HEK293T (cell line): ENCODE measurements around the gene ELMO3.

Source experiments
- CTCF ChIA-PET: fragments of 350-600 bp; formaldehyde crosslinking; extraction: SDS; loops from one replicate; lab custom pipeline; 2021; ENCODE audit warnings: antibody characterized with exemption, inconsistent platforms; lab: Yijun Ruan, JAX
- POLR2A ChIA-PET: fragments of 350-600 bp; formaldehyde crosslinking; extraction: SDS; loops from one replicate; lab custom pipeline; 2020; ENCODE audit warnings: antibody characterized with exemption, inconsistent platforms; lab: Yijun Ruan, JAX
- DNase-seq: peaks from one replicate; pipeline ENCODE4 v3.0.0; 2012; ENCODE audit warnings: mixed read lengths; ENCODE audit errors: extremely low spot score
- ARNT ChIP-seq: fragments of 450-650 bp; IDR thresholded peaks from 2 replicates; pipeline ENCODE4 v1.6.1; 2017; ENCODE audit warnings: mild to moderate bottlenecking
- BHLHE40 ChIP-seq: fragments of 450-650 bp; IDR thresholded peaks from 2 replicates; pipeline ENCODE4 v1.6.1; 2016; ENCODE audit warnings: mild to moderate bottlenecking, moderate library complexity, borderline replicate concordance
- CTBP1 ChIP-seq: fragments of 450-650 bp; IDR thresholded peaks from 2 replicates; pipeline ENCODE4 v1.6.1; 2016; ENCODE audit warnings: borderline replicate concordance
- ELF4 ChIP-seq: fragments of 450-650 bp; IDR thresholded peaks from 2 replicates; pipeline ENCODE4 v1.6.1; 2017; ENCODE audit warnings: antibody characterized with exemption
- FOXA1 ChIP-seq: fragments of 450-650 bp; IDR thresholded peaks from 2 replicates; pipeline ENCODE4 v1.6.1; 2016; ENCODE audit warnings: mild to moderate bottlenecking
- FOXK2 ChIP-seq: fragments of 450-650 bp; IDR thresholded peaks from 2 replicates; pipeline ENCODE4 v1.6.1; 2016; ENCODE audit warnings: mild to moderate bottlenecking
- FOXM1 ChIP-seq: fragments of 450-650 bp; IDR thresholded peaks from 2 replicates; pipeline ENCODE4 v1.6.1; 2017; ENCODE audit warnings: mild to moderate bottlenecking, borderline replicate concordance
- L3MBTL2 ChIP-seq: fragments of 450-650 bp; conservative IDR thresholded peaks from 2 replicates; pipeline ENCODE4 v1.6.1; 2016; ENCODE audit warnings: mild to moderate bottlenecking
- SP1 ChIP-seq: fragments of 450-650 bp; IDR thresholded peaks from 2 replicates; pipeline ENCODE4 v1.6.1; 2017
- SUZ12 ChIP-seq: fragments of 450-650 bp; IDR thresholded peaks from 2 replicates; pipeline ENCODE4 v1.6.1; 2016; ENCODE audit warnings: mild to moderate bottlenecking
- TARDBP ChIP-seq: fragments of 450-650 bp; IDR thresholded peaks from 2 replicates; pipeline ENCODE4 v1.6.1; 2016
- ZNF384 ChIP-seq: fragments of 450-650 bp; IDR thresholded peaks from 2 replicates; pipeline ENCODE4 v1.6.1; 2016
- TF ChIP-seq, protein P1 (sequence below): fragments of 450-650 bp; IDR thresholded peaks from 2 replicates; pipeline ENCODE4 v1.6.1; 2016

ELMO3 gene

DNA sequence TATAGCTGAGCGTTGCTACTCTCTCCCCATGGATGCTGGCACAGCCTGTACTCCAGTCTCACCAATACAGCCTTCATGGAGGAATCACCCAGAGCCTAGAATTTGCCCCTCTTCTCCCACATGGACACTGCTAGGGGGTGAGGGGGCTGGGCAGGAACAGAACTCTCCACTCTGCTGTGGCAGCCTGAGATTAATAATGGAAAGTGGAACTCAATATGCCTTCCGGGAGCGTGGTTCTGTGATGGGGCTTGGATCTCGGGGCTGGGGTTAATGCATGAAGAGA lies 51.1 kb downstream of the ELMO3 start:
- ChIA-PET POLR2A (interaction anchor here (0.9 to 5.3 kb wide), 2 partner anchors 13 to 23 kb away, joined by 4 to 41 read pairs; partner anchors contain the start of gene TMEM208), CTCF (interaction anchor here (2.7 kb wide), 1 partner anchor 11 kb away, joined by 10 read pairs; no protein-coding TSS in a partner anchor)
- TF ChIP-seq FOXM1 (no peak), ZNF384 (no peak), BHLHE40 (no peak), TARDBP (no peak), SUZ12 (no peak), L3MBTL2 (no peak), FOXK2 (no peak), CTBP1 (no peak), FOXA1 (no peak), ARNT (no peak), ELF4 (no peak), SP1 (no peak)
- TF ChIP-seq, protein P1, sequence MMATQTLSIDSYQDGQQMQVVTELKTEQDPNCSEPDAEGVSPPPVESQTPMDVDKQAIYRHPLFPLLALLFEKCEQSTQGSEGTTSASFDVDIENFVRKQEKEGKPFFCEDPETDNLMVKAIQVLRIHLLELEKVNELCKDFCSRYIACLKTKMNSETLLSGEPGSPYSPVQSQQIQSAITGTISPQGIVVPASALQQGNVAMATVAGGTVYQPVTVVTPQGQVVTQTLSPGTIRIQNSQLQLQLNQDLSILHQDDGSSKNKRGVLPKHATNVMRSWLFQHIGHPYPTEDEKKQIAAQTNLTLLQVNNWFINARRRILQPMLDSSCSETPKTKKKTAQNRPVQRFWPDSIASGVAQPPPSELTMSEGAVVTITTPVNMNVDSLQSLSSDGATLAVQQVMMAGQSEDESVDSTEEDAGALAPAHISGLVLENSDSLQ, result no peak
- DNase-seq, result no peak

DNA sequence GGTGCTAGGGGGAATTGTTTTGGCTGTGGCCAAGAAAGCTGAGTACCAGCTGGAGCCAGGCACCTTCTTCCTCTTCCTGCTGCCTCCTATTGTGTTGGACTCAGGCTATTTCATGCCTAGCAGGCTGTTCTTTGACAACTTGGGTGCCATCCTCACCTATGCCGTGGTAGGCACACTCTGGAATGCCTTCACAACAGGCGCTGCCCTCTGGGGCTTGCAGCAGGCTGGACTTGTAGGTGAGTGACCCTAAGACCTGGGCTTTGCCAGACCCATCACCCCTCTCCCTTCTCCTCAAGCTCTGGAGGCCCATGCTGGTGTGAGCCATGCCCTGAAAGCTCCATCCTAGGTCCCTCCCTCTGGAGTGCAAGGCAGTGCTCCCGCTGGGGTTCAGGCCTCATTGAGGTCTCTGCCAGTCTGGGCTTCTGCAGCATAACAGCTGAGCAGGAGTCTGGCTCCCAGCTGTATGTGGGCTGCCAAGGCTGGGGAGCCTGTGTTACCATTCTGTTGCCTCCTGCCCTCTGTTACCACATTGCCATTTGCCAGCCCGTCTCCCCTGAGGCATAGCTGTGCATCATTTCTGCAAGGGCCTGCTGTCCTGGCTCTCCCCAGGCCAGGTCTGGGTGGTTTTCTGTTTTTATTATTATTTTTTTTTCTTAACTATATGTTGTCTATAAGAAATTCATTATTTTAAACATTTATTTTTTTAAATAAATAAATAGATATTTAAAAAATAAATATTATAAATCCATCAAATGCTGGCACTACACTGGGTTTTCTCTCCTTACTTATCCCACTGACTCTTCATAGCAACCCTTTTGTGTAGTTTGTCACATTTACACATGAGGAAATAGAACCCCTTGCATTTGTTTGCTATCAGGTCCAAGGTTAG lies 53.9 kb downstream of the ELMO3 start:
- ChIA-PET CTCF (no interaction called here), POLR2A (no interaction called here)
- DNase-seq, result no peak
- TF ChIP-seq ARNT (no peak), ZNF384 (no peak)
